ENCODE results near the gene OR8B12. TPM values are rescaled to one million over a fixed set of nuclear protein-coding genes. Genes with fewer than 3 reads are reported as not detected.

Gene OR8B12
- not detected for total RNA-seq
- long read RNA-seq = 0 reads

- ATAC-seq (no peak), DNase-seq (no peak)
- intact Hi-C loops (cut with DNase I) = no loop called here
Observed at GRCh38 chr11:124543554-124543953, at the start of gene OR8B12. TSS of gene OR8B12 (minus strand) at chr11:124543654. CDS start at chr11:124543654, 0 bp downstream.

- ATAC-seq (no peak), DNase-seq (no peak)
- intact Hi-C loops (cut with DNase I) = no loop called here
Observed at GRCh38 chr11:124592627-124593026, 49.2 kb upstream of the OR8B12 start.

GRCh38 chr11:124591430-124591829, 48.0 kb upstream of the OR8B12 start:
- ATAC-seq (no peak), DNase-seq (no peak)
- intact Hi-C loops (cut with DNase I) = no loop called here

GRCh38 chr11:124586238-124586860, 42.9 kb upstream of the OR8B12 start:
- DNase-seq (peak; percentile 70), ATAC-seq (peak in 1 of 2 donors; percentile 53)
- intact Hi-C loops (cut with DNase I) = loop anchor here in 1 of 2 donors (1.0 to 10.0 kb wide), 2 partner anchors 102 to 171 kb away; no protein-coding TSS in a partner anchor

- DNase-seq (no peak), ATAC-seq (no peak)
- intact Hi-C loops (cut with DNase I) = loop anchor here (5.0 to 10.0 kb wide), 2 partner anchors 100 to 168 kb away; no protein-coding TSS in a partner anchor
Observed at GRCh38 chr11:124584681-124585372, 41.4 kb upstream of the OR8B12 start.

- DNase-seq (no peak), ATAC-seq (no peak)
- intact Hi-C loops (cut with DNase I) = loop anchor here (5.0 to 10.0 kb wide), 2 partner anchors 99 to 166 kb away; no protein-coding TSS in a partner anchor
Observed at GRCh38 chr11:124583781-124584180, 40.3 kb upstream of the OR8B12 start.

- no peak for DNase-seq
- intact Hi-C loops (cut with DNase I) = loop anchor here (5.0 to 10.0 kb wide), 2 partner anchors 98 to 165 kb away; no protein-coding TSS in a partner anchor
- ATAC-seq = no peak
Observed at GRCh38 chr11:124582565-124582964, 39.1 kb upstream of the OR8B12 start.

GRCh38 chr11:124581817-124582216, 38.4 kb upstream of the OR8B12 start:
- ATAC-seq (no peak), DNase-seq (no peak)
- intact Hi-C loops (cut with DNase I) = loop anchor here (5.0 to 10.0 kb wide), 2 partner anchors 97 to 165 kb away; no protein-coding TSS in a partner anchor

- ATAC-seq (peak in 1 of 2 donors; percentile 24), DNase-seq (no peak)
- intact Hi-C loops (cut with DNase I) = no loop called here
Observed at GRCh38 chr11:124578761-124579160, 35.3 kb upstream of the OR8B12 start.

GRCh38 chr11:124577716-124578427, 34.4 kb upstream of the OR8B12 start:
- peak in 1 of 2 donors; percentile 93 for ATAC-seq
- peak; percentile 26 for DNase-seq
- intact Hi-C loops (cut with DNase I) = no loop called here

- ATAC-seq = no peak
- DNase-seq = no peak
- intact Hi-C loops (cut with DNase I) = no loop called here
Observed at GRCh38 chr11:124570160-124570559, 26.7 kb upstream of the OR8B12 start.

GRCh38 chr11:124569697-124570096, 26.2 kb upstream of the OR8B12 start, which contains the start of gene OR8A1:
TSS of gene OR8A1 (plus strand) at chr11:124569997. CDS start at chr11:124570120, 123 bp downstream.
- intact Hi-C loops (cut with DNase I) = no loop called here
- no peak for DNase-seq

GRCh38 chr11:124556828-124557227, 13.4 kb upstream of the OR8B12 start:
- intact Hi-C loops (cut with DNase I) = no loop called here
- ATAC-seq = no peak
- no peak for DNase-seq

More at GRCh38 chr11:124569697-124570096, 26.2 kb upstream of the OR8B12 start, which contains the start of gene OR8A1:
- ATAC-seq = no peak

- no peak for ATAC-seq
- intact Hi-C loops (cut with DNase I) = no loop called here
- DNase-seq = no peak
Observed at GRCh38 chr11:124551987-124552386, 8.5 kb upstream of the OR8B12 start.

GRCh38 chr11:124551189-124551588, 7.7 kb upstream of the OR8B12 start:
- intact Hi-C loops (cut with DNase I) = no loop called here
- ATAC-seq = no peak
- DNase-seq = no peak

- ATAC-seq = no peak
- DNase-seq = no peak
- intact Hi-C loops (cut with DNase I) = no loop called here
Observed at GRCh38 chr11:124543145-124543544, 309 bp downstream of the OR8B12 start.

GRCh38 chr11:124541204-124541603, 2.2 kb downstream of the OR8B12 start:
- ATAC-seq = no peak
- DNase-seq = no peak
- intact Hi-C loops (cut with DNase I) = no loop called here

- ATAC-seq (peak; percentile 76 to 94), DNase-seq (peak; percentile 28)
- intact Hi-C loops (cut with DNase I) = no loop called here
Observed at GRCh38 chr11:124538019-124538418, 5.4 kb downstream of the OR8B12 start.

GRCh38 chr11:124536520-124536919, 6.9 kb downstream of the OR8B12 start:
- intact Hi-C loops (cut with DNase I) = no loop called here
- ATAC-seq (peak; percentile 72 to 90), DNase-seq (peak; percentile 77)

All from left cardiac atrium (tissue), 4 donors.